GM18519 (cell line): Measurements from ENCODE around the gene GAN.
"Not testable (repeated sequence)": the region's sequence is repeated elsewhere in the genome, so short reads cannot be mapped to it uniquely, and the experiment has no call there.

Experiments
- ATAC-seq: cut with Tn5 transposase; IDR thresholded peaks from one replicate; pipeline ENCODE4 v1.9.1; 2021; ENCODE audit warnings: mild to moderate bottlenecking, moderate library complexity; ENCODE audit not compliant: unreplicated experiment, low FRiP score

Gene GAN

DNA sequence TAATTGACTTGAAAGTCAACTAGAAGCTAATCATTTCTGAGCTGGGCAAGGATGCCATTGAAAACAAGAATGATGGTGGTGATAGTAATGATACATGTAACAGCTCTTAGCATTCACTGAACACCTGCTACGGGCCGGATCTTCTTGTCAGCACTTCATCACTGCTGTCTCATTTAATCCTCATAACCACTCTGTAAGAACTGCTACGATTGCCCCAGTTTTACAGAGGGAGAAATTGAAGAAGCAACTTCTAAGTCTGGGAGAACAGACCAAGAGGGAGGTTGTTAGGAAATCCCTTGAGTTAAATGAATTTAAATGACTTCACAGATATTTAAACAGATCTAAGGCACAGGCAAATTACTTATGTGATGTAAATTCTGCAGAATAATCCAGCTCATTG lies 7.0 kb upstream of the GAN start:
- no peak for ATAC-seq

- ATAC-seq: no peak
Measured at GRCh38 chr16:81310045-81310644, 4.6 kb upstream of the GAN start.

- ATAC-seq: no peak
Measured at GRCh38 chr16:81311762-81312161, 3.0 kb upstream of the GAN start.

DNA sequence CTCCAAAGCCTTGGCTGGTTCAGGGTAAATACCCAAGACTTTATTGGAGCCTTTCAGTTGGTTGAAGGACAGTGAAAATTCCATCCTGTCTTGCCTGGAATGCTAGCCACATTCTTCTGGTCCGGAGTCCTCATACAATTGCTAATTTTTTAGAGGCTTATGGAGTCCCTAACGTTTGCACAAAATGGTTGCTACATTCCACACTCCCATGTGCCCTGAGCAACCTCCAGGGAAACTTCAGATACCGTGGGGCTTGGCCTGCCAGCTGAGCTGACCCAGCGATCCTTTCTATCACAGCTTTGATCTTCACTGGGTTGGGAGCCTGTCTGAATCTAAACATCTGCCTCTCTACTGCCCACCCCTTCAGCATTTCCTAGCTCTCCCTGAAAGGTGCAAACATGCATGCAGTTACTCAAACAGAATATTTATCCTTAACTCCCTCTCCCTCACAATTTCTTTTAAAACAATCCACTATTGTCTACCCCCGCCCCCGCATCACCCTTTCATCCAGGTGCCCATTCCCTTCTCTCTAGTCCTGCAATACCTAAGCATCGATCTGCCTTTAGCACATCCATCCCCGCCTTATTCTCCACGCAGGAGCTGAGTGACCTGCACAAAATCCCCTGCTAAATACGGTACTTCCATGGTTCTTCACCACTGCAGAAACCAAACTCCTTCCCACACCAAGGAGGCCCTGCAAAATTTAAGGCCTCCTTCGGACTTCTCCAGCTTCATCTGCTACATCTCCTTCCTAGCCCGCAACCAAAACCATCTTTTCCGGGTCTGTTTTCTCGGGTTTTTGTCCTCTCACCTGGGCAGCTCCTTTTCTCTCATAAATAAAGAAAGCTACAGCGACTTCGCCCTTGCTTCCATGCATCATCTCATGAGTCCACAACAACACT lies 810 bp upstream of the GAN start:
- ATAC-seq: no peak

DNA sequence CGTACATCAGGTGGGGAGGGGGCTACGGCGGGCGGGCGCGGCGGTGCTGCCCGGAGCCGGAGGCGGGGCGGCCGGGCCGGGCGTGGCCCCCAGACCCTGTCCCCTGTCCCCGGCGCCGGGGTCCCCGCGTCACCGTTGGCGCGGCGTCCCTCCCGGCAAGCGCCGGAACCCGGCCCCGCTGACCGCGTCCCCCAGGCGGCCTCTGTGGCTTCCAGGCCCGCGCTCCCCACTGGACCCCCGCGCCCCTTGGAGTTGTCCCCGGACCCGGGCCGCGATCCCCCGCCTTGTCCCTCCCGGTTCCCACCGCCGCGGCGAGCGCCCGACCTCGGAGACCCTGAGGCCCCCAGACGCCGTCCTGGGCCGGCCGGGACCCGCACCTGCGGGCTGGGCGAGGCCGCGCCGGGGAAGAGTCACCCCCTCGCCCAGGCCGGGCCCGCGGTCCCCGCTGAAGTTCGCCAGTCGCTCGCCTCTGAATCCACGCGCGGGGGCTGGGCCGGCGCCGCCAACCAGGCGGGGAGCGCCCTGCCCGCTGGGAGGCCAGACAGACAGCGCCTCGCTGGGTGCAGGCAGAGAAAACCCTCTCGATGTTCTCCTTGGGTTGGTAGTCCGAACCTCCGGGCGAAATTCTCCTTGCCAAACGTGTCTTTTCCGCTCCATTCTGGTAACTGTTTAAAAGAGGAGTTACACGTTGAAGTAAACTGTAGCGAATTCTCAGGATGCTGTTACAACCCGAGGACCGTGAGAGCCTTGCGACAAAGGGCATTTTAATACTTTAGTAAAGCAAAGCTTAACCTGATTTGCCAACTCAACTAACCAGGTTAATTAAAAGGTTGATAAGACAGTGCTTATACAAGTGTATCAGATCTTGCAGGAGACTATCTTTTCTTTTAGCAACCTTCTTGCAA lies 761 bp downstream of the GAN start:
- ATAC-seq: peak; percentile 19

- ATAC-seq: no peak
Measured at GRCh38 chr16:81316176-81316496, 1.4 kb downstream of the GAN start.

DNA sequence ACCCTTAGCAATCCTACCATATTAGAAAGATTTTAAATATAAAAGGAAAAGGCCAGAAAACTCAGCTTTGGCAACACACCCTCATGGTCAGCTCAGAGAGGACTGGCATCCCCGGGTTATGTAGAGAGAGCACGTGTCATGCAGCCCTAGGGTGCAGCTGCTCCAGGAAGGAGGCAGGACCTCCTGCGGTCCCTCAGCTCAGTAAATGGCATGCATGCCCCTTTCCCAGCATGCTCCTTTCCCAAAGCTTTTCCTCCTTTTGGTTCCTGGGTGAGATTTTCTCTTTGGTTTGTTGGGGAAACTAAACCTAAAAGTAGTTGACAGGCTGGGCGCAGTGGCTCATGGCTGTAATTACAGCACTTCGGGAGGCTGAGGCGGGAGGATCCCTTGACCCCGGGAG lies 3.9 kb downstream of the GAN start:
- ATAC-seq: no peak

DNA sequence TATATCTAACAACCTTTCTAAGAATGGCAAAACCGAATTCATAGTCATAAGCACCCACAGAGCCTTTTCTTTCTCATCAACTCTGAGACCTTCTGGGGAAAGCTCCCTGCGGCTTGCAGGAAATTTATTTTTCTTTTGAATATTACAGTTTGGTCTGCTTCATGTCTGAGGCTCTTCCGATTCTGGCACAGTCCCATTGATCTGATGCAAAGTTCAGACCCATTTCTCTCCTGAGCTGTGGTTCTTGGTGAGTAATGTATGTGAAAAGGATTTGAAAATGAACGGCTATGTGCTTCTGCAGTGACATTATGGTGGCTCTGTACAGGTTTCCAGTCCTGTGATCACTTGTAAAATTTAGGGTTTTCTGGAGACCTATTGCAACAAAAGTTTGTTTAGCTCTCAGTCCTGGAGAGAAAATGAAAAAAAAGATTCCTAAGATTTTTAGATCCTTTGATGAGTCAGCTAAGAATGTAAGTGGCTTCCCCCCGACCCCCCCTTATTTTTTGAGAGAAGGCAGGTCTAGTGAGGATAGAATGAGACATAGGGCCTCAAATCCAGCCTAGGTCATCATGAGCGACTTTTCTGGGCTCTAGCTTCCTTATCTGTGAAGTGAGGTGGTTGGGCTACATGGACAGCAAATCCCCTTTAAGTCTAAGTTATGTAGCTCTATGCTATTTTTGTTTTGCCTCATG lies 4.6 kb downstream of the GAN start:
- ATAC-seq: no peak

- no peak for ATAC-seq
Measured at GRCh38 chr16:81321039-81321438, 6.3 kb downstream of the GAN start.

DNA sequence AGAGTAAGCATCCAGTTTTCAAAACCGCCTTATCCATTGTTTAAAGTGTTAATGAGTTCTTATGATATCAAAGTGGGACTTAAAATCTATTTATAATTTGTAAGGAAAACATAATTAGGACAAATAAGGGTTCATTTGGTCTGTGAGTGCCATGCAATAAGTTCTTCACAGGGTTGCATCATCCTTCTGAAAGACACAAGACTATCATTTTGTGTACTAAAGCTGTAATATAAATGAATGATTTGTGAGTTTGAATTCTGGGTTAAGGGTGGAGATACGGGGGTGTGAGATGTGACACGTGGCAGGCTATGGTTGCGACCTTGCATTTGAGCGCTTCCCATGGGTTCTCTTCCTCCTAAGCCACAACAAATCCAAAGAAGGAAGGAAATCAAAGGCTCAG lies 6.8 kb downstream of the GAN start:
- no peak for ATAC-seq

GRCh38 chr16:81324808-81325207 lies 10.0 kb downstream of the GAN start:
- no peak for ATAC-seq

GRCh38 chr16:81327011-81327410 lies 12.2 kb downstream of the GAN start:
- ATAC-seq: no peak

DNA sequence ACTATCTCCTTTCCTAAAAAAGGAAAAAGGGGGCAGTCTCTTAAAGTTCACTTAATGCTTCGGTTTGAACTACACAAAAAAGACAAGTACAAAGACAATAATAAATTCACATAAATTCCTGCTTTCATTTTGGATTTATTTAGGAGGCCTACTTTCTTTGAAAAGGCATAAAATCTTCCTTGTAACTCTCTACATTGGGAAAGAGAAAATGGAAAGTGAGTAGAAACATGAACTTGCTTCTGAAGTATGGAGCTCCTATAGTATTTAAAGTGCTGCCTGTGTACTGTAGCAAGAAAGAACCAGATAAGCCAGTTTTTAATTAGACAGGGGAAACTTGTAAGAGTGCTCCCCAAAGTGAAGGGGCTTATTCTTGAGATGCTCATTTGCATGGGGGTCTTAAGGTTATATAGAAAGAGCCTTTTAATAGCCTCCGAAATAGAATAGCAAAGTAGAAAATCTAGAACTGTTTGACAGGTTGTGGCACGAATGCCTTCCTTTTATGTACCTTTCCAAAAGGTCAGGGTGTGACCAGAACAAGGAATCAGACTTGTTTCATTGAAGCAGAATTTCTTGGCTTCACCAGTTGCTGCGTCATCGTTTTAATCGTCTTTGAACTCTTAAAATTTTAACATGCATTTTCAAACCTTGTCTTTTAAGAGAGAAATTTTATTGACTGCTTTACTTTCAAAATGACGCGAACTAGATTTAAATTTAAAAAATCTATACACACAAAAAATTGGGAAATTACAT lies 12.9 kb downstream of the GAN start:
- no peak for ATAC-seq

DNA sequence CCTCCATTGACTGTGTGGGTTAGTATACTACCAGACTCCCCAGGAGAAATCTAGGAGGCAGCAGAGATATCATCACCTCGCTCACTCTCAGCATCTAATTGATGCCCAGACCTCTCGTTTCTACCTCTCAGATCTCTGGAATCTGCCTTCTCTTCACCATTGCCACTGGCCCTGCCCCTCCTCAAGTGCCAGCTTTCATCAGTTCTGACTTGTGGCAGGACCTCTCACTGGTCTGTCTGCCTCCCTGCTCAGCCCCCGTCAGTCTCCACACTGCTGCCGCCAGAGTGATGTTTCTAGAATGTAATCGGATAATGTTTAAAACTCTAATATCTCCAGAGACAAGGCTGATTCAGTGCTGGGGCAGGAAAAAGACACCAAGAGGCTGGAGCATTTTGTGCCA lies 15.2 kb downstream of the GAN start:
- no peak for ATAC-seq

- ATAC-seq: no peak
Measured at GRCh38 chr16:81333356-81333755, 18.6 kb downstream of the GAN start.

- ATAC-seq: no peak
Measured at GRCh38 chr16:81335669-81336068, 20.9 kb downstream of the GAN start.

- no peak for ATAC-seq
Measured at GRCh38 chr16:81337097-81337496, 22.3 kb downstream of the GAN start.

DNA sequence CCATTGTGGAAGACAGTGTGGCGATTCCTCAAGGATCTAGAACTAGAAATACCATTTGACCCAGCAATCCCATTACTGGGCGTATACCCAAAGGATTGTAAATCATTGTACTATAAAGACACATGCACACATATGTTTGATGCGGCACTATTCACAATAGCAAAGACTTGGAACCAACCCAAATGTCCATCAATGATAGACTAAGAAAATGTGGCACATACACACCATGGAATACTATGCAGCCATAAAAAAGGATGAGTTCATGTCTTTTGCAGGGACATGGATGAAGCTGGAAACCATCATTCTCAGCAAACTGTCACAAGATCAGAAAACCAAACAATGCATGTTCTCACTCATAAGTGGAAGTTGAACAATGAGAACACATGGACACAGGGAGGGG lies 30.4 kb downstream of the GAN start:
- not testable (repeated sequence) for ATAC-seq

GRCh38 chr16:81347425-81347824 lies 32.7 kb downstream of the GAN start:
- ATAC-seq: no peak
